ENCODE measurements around the gene NRN1L.

- TF ChIP-seq, protein P1, sequence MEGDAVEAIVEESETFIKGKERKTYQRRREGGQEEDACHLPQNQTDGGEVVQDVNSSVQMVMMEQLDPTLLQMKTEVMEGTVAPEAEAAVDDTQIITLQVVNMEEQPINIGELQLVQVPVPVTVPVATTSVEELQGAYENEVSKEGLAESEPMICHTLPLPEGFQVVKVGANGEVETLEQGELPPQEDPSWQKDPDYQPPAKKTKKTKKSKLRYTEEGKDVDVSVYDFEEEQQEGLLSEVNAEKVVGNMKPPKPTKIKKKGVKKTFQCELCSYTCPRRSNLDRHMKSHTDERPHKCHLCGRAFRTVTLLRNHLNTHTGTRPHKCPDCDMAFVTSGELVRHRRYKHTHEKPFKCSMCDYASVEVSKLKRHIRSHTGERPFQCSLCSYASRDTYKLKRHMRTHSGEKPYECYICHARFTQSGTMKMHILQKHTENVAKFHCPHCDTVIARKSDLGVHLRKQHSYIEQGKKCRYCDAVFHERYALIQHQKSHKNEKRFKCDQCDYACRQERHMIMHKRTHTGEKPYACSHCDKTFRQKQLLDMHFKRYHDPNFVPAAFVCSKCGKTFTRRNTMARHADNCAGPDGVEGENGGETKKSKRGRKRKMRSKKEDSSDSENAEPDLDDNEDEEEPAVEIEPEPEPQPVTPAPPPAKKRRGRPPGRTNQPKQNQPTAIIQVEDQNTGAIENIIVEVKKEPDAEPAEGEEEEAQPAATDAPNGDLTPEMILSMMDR (IDR thresholded peaks at IDR 0.05; ENCODE audit: low read depth, low read length, poor library complexity, severe bottlenecking), result no peak
- no peak for TF ChIP-seq EZH2phosphoT487 (IDR thresholded peaks at IDR 0.05; ENCODE audit: borderline replicate concordance, low read length)
These were observed 860 bp downstream of the NRN1L start for GRCh38 chr16:67885545-67885944.

All from DOHH2 (cell line).